EL (cell line): ENCODE results near the gene AHCY.
"Not testable (repeated sequence)": the region's sequence is repeated elsewhere in the genome, so short reads cannot be mapped to it uniquely, and the experiment has no call there.

Experiments used
- DNase-seq: peaks from one replicate; pipeline ENCODE4 v3.0.0-alpha.2; 2016

The AHCY gene

GRCh38 chr20:34252431-34253086 is 50.6 kb downstream of the AHCY start:
- DNase-seq = not testable (repeated sequence)

GRCh38 chr20:34251619-34252018 is 51.5 kb downstream of the AHCY start:
- DNase-seq = no peak

DNA sequence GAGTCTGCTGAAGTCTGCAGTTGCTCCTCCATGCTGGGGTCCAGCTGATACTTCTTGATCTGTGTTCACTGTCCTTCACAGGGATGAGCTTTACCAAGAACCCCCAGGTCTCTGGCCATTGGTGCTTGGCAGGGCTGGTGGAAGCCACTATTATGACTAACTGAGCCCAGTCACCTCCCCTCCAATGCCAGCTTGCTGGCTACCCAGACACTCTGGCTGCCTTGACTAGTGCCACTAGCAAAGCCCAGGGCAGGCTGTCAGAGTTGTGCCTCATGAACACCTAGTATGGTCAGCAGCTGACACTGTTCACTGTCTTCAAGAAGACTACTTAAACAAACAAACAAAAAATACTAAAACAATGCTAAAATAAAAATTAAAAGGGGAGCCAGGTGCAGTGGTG is 53.1 kb downstream of the AHCY start:
- no peak for DNase-seq

- DNase-seq = no peak
Measured at GRCh38 chr20:34249291-34249690, 53.9 kb downstream of the AHCY start.

DNA sequence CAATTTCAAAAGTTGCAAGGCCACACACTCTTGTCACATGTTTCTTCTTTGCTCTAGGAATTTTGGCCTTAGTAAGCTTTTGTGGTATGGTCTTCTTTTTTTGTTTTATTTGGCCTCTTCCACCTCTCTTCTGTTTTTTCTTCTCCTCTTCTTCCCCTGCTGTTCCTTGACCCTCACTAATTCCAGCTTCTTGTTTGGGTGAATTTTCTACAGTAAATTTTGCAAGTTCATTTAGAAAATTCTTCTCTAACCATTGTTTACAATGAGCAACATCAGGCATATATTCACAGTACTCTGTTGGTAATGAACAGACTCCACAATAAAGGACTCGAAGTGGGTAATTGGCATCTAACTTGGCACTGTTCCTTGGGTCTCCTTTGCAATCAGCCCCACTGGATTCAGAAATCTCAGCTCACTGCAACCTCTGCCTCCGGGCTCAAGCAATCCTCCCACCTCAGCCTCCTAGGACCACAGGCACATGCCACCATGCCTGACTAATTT is 57.0 kb downstream of the AHCY start:
- DNase-seq = no peak

- no peak for DNase-seq
Measured at GRCh38 chr20:34243377-34243776, 59.8 kb downstream of the AHCY start.

- no peak for DNase-seq
Measured at GRCh38 chr20:34242879-34243278, 60.3 kb downstream of the AHCY start.

DNA sequence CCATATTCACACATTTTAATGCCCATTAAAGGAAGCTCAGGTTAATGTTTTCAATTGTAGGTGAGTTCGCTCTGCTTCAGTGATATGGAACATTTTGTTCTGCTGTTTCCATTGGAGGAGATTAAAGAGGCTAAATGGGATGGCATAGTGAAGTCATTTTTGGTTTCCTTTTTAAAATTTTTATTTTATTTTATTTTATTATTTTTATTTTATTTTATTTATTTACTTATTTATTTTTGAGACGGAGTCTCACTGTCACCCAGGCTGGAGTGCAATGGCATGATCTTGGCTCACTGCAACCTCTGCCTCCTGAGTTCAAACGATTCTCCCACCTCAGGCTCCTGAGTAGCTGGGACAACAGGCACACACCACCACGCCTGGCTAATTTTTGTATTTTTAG is 61.1 kb downstream of the AHCY start:
- DNase-seq = not testable (repeated sequence)

GRCh38 chr20:34240693-34241615 is 62.2 kb downstream of the AHCY start, which contains the start of gene ASIP:
Gene ASIP (plus strand): TSS chr20:34241423. CDS start chr20:34260375, 18,952 bp downstream.
- DNase-seq = no peak

- no peak for DNase-seq
Measured at GRCh38 chr20:34240121-34240520, 63.0 kb downstream of the AHCY start.

DNA sequence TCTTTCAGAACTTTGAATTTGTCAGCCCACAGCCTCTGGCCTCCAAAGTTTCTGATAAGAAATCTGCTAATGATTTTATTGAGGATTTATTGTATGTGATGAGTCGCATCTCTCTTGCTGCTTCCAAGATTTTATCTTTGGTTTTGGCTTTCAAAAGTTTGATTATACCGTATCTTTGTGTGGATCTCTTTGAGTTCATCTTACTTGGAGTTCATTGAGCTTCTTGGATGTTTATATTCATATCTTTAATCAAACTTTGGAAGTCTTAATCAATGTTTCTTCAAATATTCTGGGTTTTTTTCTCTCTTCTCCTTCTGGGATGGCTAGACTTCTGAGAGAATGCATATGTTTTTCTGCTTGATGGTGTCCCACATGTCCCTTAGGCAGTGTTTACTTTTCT is 65.2 kb downstream of the AHCY start:
- DNase-seq = no peak

- DNase-seq = no peak
Measured at GRCh38 chr20:34235875-34236274, 67.3 kb downstream of the AHCY start.

GRCh38 chr20:34233687-34234086 is 69.5 kb downstream of the AHCY start:
- no peak for DNase-seq

DNA sequence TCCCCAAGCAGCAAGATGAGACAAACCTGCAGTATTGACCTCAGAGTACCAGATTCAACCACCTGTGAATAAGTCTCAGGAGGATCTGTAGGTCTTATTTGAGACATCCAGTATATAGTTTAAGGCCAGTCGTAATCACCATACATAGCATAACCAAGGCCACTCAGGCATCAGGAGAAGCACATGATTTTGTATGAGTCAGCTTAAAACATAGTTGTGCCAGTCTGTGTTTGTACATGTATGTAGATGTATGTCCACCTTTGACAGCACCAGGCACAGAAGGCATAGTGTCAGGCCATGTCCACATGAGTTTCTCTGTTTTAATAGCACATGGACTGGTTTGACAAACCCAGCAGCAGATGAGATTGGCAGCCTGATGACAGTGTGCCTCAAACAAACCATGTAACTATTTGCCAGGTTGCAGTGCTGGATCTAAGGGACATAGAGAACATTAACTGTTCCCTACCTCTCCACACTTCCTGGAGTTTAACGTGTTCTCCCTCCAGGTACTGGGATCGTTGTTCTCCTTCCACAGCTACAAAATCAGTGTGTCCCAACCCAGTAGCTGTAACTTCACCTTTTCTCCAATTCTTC is 70.6 kb downstream of the AHCY start:
- DNase-seq = no peak

DNA sequence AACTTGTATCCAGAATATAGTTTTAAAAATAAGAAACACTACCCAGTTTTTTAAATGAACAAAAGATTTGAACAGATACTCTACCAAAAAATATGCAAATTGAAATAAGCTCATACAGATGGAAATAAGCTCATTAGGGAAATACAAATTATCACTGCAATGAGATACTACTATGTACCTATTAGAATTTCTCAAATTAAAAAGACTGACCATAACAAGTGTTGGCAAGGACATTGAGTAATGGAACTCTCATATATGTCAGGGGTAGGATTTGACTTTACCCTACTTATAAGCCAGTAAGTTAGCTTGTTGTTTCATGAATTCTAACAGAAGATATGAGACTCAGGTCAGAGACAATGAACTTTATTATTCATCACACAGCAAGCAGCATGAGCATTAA is 71.5 kb downstream of the AHCY start:
- no peak for DNase-seq
